GM10248 (cell line): ENCODE results near the gene FNTB.

ENCODE experiments used
- CTCF ChIA-PET: fragments of 300-600 bp; sonication (Branson Sonifier 250); formaldehyde crosslinking; extraction: SDS; loops from one replicate; lab custom pipeline; 2021; ENCODE audit warnings: antibody characterized with exemption; lab: Yijun Ruan, JAX
- POLR2A ChIA-PET: fragments of 350-650 bp; sonication (Branson Sonifier 250); formaldehyde crosslinking; extraction: SDS; loops from one replicate; lab custom pipeline; 2020; ENCODE audit warnings: antibody characterized with exemption; lab: Yijun Ruan, JAX
- DNase-seq: peaks from one replicate; pipeline ENCODE4 v3.0.0; 2012; ENCODE audit errors: extremely low spot score
- TF ChIP-seq, protein P1 (sequence below): IDR thresholded peaks from 2 replicates; pipeline ENCODE4 v1.5.1; 2012; ENCODE audit warnings: mild to moderate bottlenecking, low read depth; ENCODE audit errors: extremely low read depth, missing control alignments, control extremely low read depth

FNTB gene

DNA sequence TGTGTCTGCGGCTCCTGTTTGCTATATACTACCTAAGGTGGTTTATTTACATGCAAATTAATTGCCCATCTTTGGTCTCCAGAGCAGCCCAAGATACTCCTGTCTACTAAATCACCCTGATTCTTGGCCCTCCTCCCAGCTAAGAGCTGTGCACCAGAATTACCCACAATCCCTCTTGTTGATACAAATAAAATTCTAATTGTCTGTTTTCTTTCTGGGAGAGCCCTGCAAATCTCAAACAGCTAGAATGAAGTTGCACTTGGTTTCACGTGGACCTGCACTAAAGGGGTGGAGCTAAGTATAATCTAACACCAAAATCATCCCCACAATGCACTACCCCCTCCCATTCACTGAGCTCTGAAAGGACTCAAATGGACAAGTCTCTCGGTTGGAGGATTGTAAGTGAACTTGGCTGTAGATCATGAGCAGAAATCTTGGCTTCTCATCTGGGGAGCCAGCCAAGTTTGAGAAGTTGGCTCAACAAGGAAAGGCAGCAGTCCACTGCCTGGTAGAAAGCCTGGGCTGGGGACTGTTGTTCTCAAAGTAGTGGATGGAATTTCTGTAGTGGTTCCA, 109.0 kb downstream of the FNTB start:
- ChIA-PET POLR2A (interaction anchor here (0.6 kb wide), 1 partner anchor 173 kb away, joined by 3 read pairs; no protein-coding TSS in a partner anchor), CTCF (interaction anchor here (1.1 to 1.5 kb wide), 2 partner anchors 12 to 76 kb away, joined by 3 to 4 read pairs; no protein-coding TSS in a partner anchor)
- no peak for DNase-seq
- TF ChIP-seq, protein P1, sequence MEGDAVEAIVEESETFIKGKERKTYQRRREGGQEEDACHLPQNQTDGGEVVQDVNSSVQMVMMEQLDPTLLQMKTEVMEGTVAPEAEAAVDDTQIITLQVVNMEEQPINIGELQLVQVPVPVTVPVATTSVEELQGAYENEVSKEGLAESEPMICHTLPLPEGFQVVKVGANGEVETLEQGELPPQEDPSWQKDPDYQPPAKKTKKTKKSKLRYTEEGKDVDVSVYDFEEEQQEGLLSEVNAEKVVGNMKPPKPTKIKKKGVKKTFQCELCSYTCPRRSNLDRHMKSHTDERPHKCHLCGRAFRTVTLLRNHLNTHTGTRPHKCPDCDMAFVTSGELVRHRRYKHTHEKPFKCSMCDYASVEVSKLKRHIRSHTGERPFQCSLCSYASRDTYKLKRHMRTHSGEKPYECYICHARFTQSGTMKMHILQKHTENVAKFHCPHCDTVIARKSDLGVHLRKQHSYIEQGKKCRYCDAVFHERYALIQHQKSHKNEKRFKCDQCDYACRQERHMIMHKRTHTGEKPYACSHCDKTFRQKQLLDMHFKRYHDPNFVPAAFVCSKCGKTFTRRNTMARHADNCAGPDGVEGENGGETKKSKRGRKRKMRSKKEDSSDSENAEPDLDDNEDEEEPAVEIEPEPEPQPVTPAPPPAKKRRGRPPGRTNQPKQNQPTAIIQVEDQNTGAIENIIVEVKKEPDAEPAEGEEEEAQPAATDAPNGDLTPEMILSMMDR = no peak

DNA sequence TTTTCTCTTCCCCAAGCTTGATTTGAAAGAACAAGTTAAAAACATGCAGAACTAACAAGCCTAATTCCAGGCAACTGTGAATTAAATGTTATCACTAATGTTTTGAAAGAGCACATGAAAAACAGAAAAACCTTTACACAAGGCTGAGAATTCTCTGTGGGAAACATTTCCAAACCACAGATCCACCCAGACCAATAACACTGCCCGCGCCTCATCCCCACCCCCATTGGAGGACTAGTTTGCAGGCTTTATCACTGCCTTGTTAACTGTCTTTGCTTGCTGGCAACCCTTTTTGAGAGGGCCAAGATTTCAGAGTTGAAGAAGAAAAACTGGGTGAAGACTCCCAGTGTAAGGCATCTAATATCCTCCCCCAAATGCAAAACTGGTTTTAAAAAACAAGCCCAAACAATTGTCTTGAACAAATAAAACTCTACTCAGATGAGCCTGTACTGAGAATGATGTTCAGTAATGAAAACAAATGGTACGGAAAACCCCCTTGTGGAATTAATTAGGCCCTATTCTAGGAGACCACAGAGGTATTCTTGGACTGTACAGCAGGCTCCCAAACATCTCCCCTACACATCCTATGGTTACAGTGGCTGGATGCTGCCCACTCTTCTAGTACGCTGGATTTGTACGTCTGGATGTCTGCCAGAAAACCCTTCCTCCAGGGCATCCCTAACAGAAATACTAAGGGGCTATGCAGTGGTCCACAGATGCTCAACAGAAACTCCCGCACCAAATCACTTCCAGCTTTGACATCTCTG, 109.8 kb downstream of the FNTB start:
- POLR2A ChIA-PET = no interaction called here
- CTCF ChIA-PET = interaction anchor here (1.1 to 1.5 kb wide), 2 partner anchors 12 to 77 kb away, joined by 3 to 4 read pairs; no protein-coding TSS in a partner anchor
- DNase-seq = no peak
- TF ChIP-seq, protein P1 = no peak

DNA sequence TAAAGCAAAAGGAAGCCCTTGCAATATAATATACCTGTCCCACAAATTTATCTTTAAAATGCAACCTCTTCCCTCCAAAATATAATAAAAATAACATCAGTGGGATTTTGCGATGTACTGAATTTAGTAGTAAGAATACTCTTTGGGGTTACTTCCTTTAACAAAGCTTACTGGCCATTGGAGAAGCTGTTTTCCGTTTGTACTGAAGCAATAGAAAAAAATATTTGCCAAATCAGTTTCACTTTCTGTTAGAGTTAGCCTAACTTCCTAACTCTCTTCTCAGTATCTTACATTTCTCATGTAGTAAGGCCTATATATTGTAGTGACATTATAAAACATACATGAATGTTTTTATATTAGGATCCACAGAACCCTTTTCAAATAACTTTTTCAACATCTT, 111.9 kb downstream of the FNTB start:
- ChIA-PET CTCF (interaction anchor here (1.3 kb wide), 2 partner anchors 9 to 78 kb away, joined by 3 to 4 read pairs; no protein-coding TSS in a partner anchor), POLR2A (no interaction called here)
- DNase-seq = peak; percentile 39
- TF ChIP-seq, protein P1 = no peak

GRCh38 chr14:65100922-65101541, 114.3 kb downstream of the FNTB start:
- DNase-seq = no peak
- TF ChIP-seq, protein P1 = no peak
- ChIA-PET POLR2A (no interaction called here), CTCF (no interaction called here)

DNA sequence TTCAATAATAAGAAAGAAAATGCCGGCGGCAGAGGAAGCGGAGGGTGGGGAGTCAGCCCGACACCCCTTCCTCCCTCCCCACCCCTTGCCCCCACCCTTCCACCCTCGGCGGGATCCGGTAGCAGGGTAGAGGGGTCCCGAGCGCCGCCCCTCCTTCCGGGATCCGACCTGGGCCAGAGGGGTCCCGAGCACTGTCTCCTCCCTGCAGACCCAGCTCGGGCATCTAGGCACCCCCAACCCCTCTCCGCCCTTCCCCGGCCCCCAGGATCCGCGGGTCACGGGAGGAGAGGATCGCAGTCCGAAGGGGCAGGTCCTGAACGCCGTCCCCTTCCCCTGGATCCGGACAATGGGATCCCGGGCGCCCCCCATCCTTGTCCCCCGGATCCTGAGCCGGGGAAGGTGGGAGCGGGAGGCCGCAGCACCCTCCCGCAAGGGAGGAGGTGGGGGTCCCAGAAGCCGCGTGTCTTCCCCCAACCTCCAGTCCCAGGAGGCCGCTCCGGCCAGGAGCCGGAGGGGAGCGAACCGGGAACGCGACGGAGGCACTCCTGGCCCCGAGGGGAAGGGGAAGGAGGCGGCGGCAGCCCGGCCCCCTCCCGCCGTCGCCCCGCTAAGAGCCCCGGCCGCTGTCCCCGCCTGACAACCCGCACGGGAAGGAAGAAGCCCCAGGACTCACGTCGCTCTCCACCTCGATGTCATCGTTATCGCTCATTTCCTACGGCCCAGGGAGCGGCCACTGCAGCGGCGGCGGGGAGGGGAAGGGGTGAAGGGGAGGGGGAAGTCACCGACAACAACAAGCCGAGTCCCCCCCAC, 115.1 kb downstream of the FNTB start:
- TF ChIP-seq, protein P1 = no peak
- no peak for DNase-seq
- ChIA-PET CTCF (interaction anchor here (1.2 kb wide), 1 partner anchor 8 kb away, joined by 4 read pairs; no protein-coding TSS in a partner anchor), POLR2A (interaction anchor here (0.5 to 1.2 kb wide), 5 partner anchors 8 to 367 kb away, joined by 3 to 8 read pairs (median 4); no protein-coding TSS in a partner anchor)
